Measurements from ENCODE around the gene MBD3. TPM values are rescaled to one million over a fixed set of nuclear protein-coding genes. Genes with fewer than 3 reads are reported as not detected.

Gene MBD3
- total RNA-seq, 4 donors from 2014 or later: 80.3 to 159 (median 95.7) TPM

GRCh38 chr19:1605236-1606137, 12.8 kb upstream of the MBD3 start, which contains the start of gene UQCR11:
TSS of gene UQCR11 (minus strand) at chr19:1605462. CDS start at chr19:1605409, 53 bp downstream.
- ATAC-seq: peak; percentile 97
- peaks cover 0 to 55% (median 26%) of the 10 kb centered on the region in 3 donors for H3K4me1 ChIP-seq
- H3K27ac ChIP-seq: peak within 1 kb of the TSS; percentile 54 to 95 (median 91)
- TF ChIP-seq POLR2A (IDR thresholded peaks at IDR 0.05) (peak in 1 of 2 donors; percentile 35), EP300 (IDR thresholded peaks at IDR 0.05) (no peak), CTCF (IDR thresholded peaks at IDR 0.05) (peak in 3 of 4 experiments; percentile 65 to 79 (median 75)), POLR2AphosphoS5 (IDR thresholded peaks at IDR 0.05) (peak; percentile 28)
- H3K9me3 ChIP-seq: no peaks in the 10 kb centered on the region
- H3K4me3 ChIP-seq: peak within 1 kb of the TSS; percentile 58 to 96
- H3K36me3 ChIP-seq: peaks cover 0 to 25% of the 10 kb centered on the region in 2 donors
- no peaks in the 10 kb centered on the region for H3K27me3 ChIP-seq
- WGBS, 2 donors (ENCODE audit: low coverage in 1 of 2): 0% methylated on average over 6 to 15 of the region's 79 CpGs

DNA sequence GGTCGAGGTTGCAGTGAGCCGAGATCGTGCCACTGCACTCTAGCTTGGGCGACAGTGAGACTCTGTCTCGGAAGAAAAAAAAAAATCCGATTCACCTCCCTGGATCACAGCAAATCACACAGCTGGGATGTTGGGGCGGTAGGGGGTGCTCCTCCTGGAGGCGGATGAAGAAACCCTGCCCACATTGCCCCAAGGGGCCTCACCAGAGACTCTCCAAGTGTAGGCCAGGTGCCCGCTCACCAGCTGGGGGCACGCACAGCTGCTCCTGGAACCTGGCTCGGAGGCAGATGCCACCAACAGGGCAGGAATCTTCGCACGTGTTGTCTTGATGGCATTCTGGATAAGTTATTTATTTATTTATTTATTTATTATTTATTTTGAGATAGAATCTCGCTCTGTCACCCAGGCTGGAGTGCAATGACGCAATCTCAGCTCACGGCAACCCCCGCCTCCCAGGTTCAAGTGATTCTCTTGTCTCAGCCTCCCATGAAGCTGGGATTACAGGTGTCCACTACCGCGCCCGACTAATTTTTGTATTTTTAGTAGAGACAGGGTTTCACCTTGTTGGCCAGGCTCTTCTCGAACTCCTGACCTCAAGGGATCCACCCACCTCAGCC, 9.5 kb upstream of the MBD3 start:
- H3K27me3 ChIP-seq: no peaks in the 10 kb centered on the region
- peaks cover 0 to 40% of the 10 kb centered on the region in 2 donors for H3K36me3 ChIP-seq
- no peaks in the 10 kb centered on the region for H3K9me3 ChIP-seq
- no peak overlapping the region for H3K27ac ChIP-seq
- H3K4me3 ChIP-seq: no peak overlapping the region
- H3K4me1 ChIP-seq: peaks cover 0 to 64% (median 26%) of the 10 kb centered on the region in 3 donors
- no peak for TF ChIP-seq CTCF (IDR thresholded peaks at IDR 0.05)
- TF ChIP-seq POLR2AphosphoS5 (IDR thresholded peaks at IDR 0.05): no peak
- no peak for TF ChIP-seq EP300 (IDR thresholded peaks at IDR 0.05)
- TF ChIP-seq POLR2A (IDR thresholded peaks at IDR 0.05): no peak
- no peak for ATAC-seq
- WGBS, 2 donors (ENCODE audit: low coverage in 1 of 2): 89 to 95% methylated on average over 4 to 16 of the region's 21 CpGs

DNA sequence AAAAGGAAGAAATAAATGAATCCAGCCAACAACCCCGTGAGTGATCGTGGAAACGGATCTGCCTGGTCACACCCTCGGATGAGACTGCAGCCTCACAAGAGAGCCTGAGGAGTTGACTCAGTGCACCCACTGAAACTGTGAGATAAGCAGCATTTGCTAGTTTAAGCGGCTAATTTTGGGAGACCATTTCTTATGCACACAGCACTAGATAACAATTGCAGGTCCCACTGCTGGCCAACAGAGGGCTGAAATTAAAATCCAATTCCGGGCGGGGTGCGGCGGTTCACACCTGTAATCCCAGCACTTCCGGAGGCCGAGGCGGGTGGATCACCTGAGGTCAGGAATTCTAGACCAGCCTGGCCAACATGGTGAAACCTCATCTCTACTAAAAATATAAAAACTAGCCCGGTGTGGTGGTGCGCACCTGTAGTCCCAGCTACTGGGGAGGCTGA, 9.0 kb upstream of the MBD3 start:
- Histone ChIP-seq H3K9me3 (no peaks in the 10 kb centered on the region), H3K4me3 (no peak overlapping the region), H3K27me3 (no peaks in the 10 kb centered on the region), H3K27ac (no peak overlapping the region), H3K4me1 (peaks cover 0 to 61% (median 23%) of the 10 kb centered on the region in 3 donors), H3K36me3 (peaks cover 0 to 46% of the 10 kb centered on the region in 2 donors)
- no peak for ATAC-seq
- WGBS, 2 donors (ENCODE audit: low coverage in 1 of 2): 74 to 85% methylated on average over 4 to 12 of the region's 14 CpGs
- TF ChIP-seq POLR2A (IDR thresholded peaks at IDR 0.05) (no peak), CTCF (IDR thresholded peaks at IDR 0.05) (no peak), EP300 (IDR thresholded peaks at IDR 0.05) (no peak), POLR2AphosphoS5 (IDR thresholded peaks at IDR 0.05) (no peak)

DNA sequence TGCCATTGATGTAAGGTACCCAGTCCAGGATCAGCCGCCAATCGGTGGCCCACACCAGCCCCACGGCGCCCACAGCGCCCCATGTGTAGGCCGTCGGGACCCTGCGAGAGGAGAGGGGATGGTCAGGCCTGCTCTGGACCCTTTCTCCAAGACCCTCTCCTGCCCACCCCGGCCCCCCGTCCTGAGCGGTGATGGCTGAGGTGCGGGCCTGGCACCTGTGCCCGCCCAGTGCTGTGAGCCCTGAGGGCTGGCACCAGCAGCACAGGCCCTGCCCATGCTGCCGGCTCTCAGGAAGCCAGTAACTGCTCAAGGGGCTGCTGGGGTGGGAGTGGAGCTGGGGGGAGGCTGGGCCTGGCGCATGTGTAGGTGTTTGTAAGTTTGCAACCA, 6.8 kb upstream of the MBD3 start:
- Histone ChIP-seq H3K27me3 (no peaks in the 10 kb centered on the region), H3K4me1 (peaks cover 0 to 46% (median 12%) of the 10 kb centered on the region in 3 donors), H3K27ac (no peak overlapping the region), H3K36me3 (peaks cover 0 to 62% of the 10 kb centered on the region in 2 donors), H3K9me3 (no peaks in the 10 kb centered on the region), H3K4me3 (no peak overlapping the region)
- TF ChIP-seq POLR2AphosphoS5 (IDR thresholded peaks at IDR 0.05) (no peak), EP300 (IDR thresholded peaks at IDR 0.05) (no peak), POLR2A (IDR thresholded peaks at IDR 0.05) (no peak), CTCF (IDR thresholded peaks at IDR 0.05) (no peak)
- no CpG with 5 or more reads among the region's 15 CpGs for WGBS, 2 donors (ENCODE audit: low coverage in 1 of 2)
- ATAC-seq: no peak
